ENCODE measurements around the gene STIP1. TPM values are rescaled to one million over a fixed set of nuclear protein-coding genes. Genes with fewer than 3 reads are reported as not detected.

The STIP1 gene
- total RNA-seq, 1 donor from 2014 or later: 252 TPM

DNA sequence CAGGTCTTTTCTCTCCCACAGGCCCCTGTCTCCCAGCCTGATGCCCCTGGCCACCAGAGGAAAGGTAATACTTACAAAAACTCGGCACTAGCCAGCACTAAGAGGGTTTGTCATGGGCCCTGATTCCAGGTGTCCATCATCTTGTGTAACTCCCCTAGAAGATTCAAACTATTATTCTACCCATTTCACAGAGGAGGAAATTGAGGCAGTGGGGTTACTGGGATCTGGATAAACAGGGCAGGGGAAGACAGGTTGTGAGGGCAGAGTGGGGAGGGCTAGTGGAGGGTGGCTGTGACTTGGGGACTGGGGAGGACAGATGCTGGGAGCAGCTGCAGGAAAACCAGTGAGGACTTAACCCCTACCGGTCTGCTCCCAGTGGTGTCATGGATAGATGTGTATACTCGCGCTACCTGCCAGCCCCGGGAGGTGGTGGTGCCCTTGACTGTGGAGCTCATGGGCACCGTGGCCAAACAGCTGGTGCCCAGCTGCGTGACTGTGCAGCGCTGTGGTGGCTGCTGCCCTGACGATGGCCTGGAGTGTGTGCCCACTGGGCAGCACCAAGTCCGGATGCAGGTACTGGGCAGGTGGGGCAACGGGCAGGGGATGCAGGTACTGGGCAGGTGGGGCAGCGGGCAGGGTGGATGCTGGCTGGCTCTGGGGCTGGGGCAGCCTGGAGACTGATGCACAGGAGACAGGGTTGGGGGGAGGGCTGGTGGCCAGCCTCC is 49.6 kb downstream of the STIP1 start:
- H3K27ac ChIP-seq: no peak overlapping the region
- peak overlapping the region; percentile 85 for H2AFZ ChIP-seq (replicated peaks)
- TF ChIP-seq, protein P1, sequence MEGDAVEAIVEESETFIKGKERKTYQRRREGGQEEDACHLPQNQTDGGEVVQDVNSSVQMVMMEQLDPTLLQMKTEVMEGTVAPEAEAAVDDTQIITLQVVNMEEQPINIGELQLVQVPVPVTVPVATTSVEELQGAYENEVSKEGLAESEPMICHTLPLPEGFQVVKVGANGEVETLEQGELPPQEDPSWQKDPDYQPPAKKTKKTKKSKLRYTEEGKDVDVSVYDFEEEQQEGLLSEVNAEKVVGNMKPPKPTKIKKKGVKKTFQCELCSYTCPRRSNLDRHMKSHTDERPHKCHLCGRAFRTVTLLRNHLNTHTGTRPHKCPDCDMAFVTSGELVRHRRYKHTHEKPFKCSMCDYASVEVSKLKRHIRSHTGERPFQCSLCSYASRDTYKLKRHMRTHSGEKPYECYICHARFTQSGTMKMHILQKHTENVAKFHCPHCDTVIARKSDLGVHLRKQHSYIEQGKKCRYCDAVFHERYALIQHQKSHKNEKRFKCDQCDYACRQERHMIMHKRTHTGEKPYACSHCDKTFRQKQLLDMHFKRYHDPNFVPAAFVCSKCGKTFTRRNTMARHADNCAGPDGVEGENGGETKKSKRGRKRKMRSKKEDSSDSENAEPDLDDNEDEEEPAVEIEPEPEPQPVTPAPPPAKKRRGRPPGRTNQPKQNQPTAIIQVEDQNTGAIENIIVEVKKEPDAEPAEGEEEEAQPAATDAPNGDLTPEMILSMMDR (IDR thresholded peaks at IDR 0.05): no peak
- TF ChIP-seq EZH2phosphoT487 (IDR thresholded peaks at IDR 0.05) (no peak), EZH2 (IDR thresholded peaks at IDR 0.05) (no peak)
- Mint-ChIP-seq H3K36me3 (no peaks in the 10 kb centered on the region), H3K27me3 (ENCODE audit: insufficient read depth, low read depth) (peaks cover 17% of the 10 kb centered on the region), H3K27ac (no peak overlapping the region), H3K4me1 (peaks cover 23% of the 10 kb centered on the region), H3K4me3 (peak overlapping the region; percentile 85), H3K9me3 (no peaks in the 10 kb centered on the region)
- no peaks in the 10 kb centered on the region for H3K9me3 ChIP-seq (ENCODE audit: low read depth)
- H3K4me1 ChIP-seq: peaks cover 9% of the 10 kb centered on the region
- peaks cover 3% of the 10 kb centered on the region for H4K20me1 ChIP-seq (ENCODE audit: low read depth)
- no peaks in the 10 kb centered on the region for H3K36me3 ChIP-seq
- H3K9ac ChIP-seq: no peak overlapping the region
- peaks cover 47% of the 10 kb centered on the region for H3K27me3 ChIP-seq
- H3F3A ChIP-seq (ENCODE audit: low read depth): peaks cover 41% of the 10 kb centered on the region
- H3K79me2 ChIP-seq (ENCODE audit: low read depth): no peaks in the 10 kb centered on the region
- DNase-seq (ENCODE audit: low spot score): no peak
- peak overlapping the region; percentile 94 for H3K4me2 ChIP-seq
- H3K4me3 ChIP-seq: peak overlapping the region; percentile 84

DNA sequence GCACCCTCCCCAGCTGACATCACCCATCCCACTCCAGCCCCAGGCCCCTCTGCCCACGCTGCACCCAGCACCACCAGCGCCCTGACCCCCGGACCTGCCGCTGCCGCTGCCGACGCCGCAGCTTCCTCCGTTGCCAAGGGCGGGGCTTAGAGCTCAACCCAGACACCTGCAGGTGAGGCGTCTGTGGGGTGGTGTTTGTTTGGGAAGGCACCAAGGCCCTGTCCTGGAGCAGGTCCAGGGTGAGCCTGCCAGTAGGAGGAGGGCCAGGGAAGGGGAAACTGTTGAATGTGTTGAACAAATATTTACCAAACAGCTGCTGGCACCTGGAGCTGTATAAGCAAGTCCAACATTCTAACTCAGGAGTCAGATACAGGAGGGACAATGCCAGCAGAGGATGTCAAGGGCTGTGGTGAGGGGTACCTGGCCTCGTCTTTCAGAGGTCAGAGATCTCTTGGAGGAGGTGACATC is 51.5 kb downstream of the STIP1 start:
- Histone ChIP-seq H3F3A (ENCODE audit: low read depth) (peaks cover 36% of the 10 kb centered on the region), H3K4me3 (no peak overlapping the region), H2AFZ (replicated peaks) (no peak overlapping the region), H3K79me2 (ENCODE audit: low read depth) (peaks cover 8% of the 10 kb centered on the region), H4K20me1 (ENCODE audit: low read depth) (peaks cover 8% of the 10 kb centered on the region), H3K36me3 (no peaks in the 10 kb centered on the region), H3K4me1 (peaks cover 9% of the 10 kb centered on the region), H3K27ac (no peak overlapping the region), H3K9me3 (ENCODE audit: low read depth) (no peaks in the 10 kb centered on the region), H3K9ac (no peak overlapping the region), H3K27me3 (peaks cover 29% of the 10 kb centered on the region), H3K4me2 (no peak overlapping the region)
- Mint-ChIP-seq H3K4me3 (peak overlapping the region; percentile 69), H3K36me3 (no peaks in the 10 kb centered on the region), H3K27ac (no peak overlapping the region), H3K27me3 (ENCODE audit: insufficient read depth, low read depth) (peaks cover 15% of the 10 kb centered on the region), H3K4me1 (peaks cover 19% of the 10 kb centered on the region), H3K9me3 (no peaks in the 10 kb centered on the region)
- DNase-seq (ENCODE audit: low spot score): no peak
- TF ChIP-seq, protein P1 (IDR thresholded peaks at IDR 0.05): no peak

DNA sequence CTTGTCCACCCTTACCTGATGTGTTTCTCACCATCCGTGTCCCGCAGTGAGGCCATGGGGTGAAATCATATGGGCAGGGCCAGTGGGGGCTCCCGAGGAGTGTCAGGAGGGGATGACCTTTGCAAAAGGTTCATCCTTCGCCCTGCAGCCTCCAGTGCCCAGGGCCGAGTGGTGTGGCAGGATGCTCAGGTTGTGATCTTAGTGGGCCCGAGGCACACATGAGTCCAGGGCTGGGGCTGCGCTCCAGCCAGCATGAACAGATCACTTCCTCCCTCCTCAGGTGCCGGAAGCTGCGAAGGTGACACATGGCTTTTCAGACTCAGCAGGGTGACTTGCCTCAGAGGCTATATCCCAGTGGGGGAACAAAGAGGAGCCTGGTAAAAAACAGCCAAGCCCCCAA is 52.1 kb downstream of the STIP1 start:
- TF ChIP-seq EZH2 (IDR thresholded peaks at IDR 0.05) (no peak), EZH2phosphoT487 (IDR thresholded peaks at IDR 0.05) (no peak)
- TF ChIP-seq, protein P1 (IDR thresholded peaks at IDR 0.05): no peak
- Histone ChIP-seq H3K4me1 (peaks cover 9% of the 10 kb centered on the region), H3K4me2 (no peak overlapping the region), H3K36me3 (no peaks in the 10 kb centered on the region), H4K20me1 (ENCODE audit: low read depth) (peaks cover 14% of the 10 kb centered on the region), H3F3A (ENCODE audit: low read depth) (peaks cover 33% of the 10 kb centered on the region), H3K79me2 (ENCODE audit: low read depth) (peaks cover 11% of the 10 kb centered on the region), H3K9ac (no peak overlapping the region), H3K27me3 (peaks cover 24% of the 10 kb centered on the region), H3K9me3 (ENCODE audit: low read depth) (no peaks in the 10 kb centered on the region), H3K27ac (no peak overlapping the region), H2AFZ (replicated peaks) (no peak overlapping the region), H3K4me3 (no peak overlapping the region)
- peak overlapping the region; percentile 21 for H3K4me3 Mint-ChIP-seq
- no peaks in the 10 kb centered on the region for H3K36me3 Mint-ChIP-seq
- H3K27me3 Mint-ChIP-seq (ENCODE audit: insufficient read depth, low read depth): peaks cover 14% of the 10 kb centered on the region
- peaks cover 23% of the 10 kb centered on the region for H3K4me1 Mint-ChIP-seq
- H3K27ac Mint-ChIP-seq: peak overlapping the region; percentile 54
- no peaks in the 10 kb centered on the region for H3K9me3 Mint-ChIP-seq
- no peak for DNase-seq (ENCODE audit: low spot score)
